Measurements from ENCODE around the gene MFSD11.
A peak's percentile ranks its signal among the peaks of the same experiment; 100 is the strongest.
"Not testable (repeated sequence)": the region's sequence is repeated elsewhere in the genome, so short reads cannot be mapped to it uniquely, and the experiment has no call there.

Gene MFSD11

GRCh38 chr17:76737676-76738467 lies at the start of gene MFSD11:
MFSD11 (plus strand) TSS chr17:76738119; CDS start chr17:76738353, 234 bp downstream.
- peak; percentile 90 for DNase-seq (ENCODE audit: low read depth)

GRCh38 chr17:76688165-76688622 lies 49.7 kb upstream of the MFSD11 start:
- DNase-seq (ENCODE audit: low read depth): no peak

- no peak for DNase-seq (ENCODE audit: low read depth)
Measured at GRCh38 chr17:76689859-76690258, 48.1 kb upstream of the MFSD11 start.

- no peak for DNase-seq (ENCODE audit: low read depth)
Measured at GRCh38 chr17:76690596-76691280, 47.2 kb upstream of the MFSD11 start.

GRCh38 chr17:76691379-76692191 lies 46.3 kb upstream of the MFSD11 start:
- DNase-seq (ENCODE audit: low read depth): no peak

- no peak for DNase-seq (ENCODE audit: low read depth)
Measured at GRCh38 chr17:76695059-76695831, 42.7 kb upstream of the MFSD11 start.

- DNase-seq (ENCODE audit: low read depth): no peak
Measured at GRCh38 chr17:76696763-76697701, 40.9 kb upstream of the MFSD11 start.

GRCh38 chr17:76697702-76698465 lies 40.0 kb upstream of the MFSD11 start:
- DNase-seq (ENCODE audit: low read depth): no peak

- DNase-seq (ENCODE audit: low read depth): not testable (repeated sequence)
Measured at GRCh38 chr17:76698466-76698977, 39.4 kb upstream of the MFSD11 start.

GRCh38 chr17:76700270-76700616 lies 37.7 kb upstream of the MFSD11 start:
- no peak for DNase-seq (ENCODE audit: low read depth)

GRCh38 chr17:76700617-76701470 lies 37.1 kb upstream of the MFSD11 start:
- DNase-seq (ENCODE audit: low read depth): no peak

- DNase-seq (ENCODE audit: low read depth): no peak
Measured at GRCh38 chr17:76701471-76701967, 36.4 kb upstream of the MFSD11 start.

- DNase-seq (ENCODE audit: low read depth): no peak
Measured at GRCh38 chr17:76702076-76702475, 35.8 kb upstream of the MFSD11 start.

- no peak for DNase-seq (ENCODE audit: low read depth)
Measured at GRCh38 chr17:76702941-76703637, 34.8 kb upstream of the MFSD11 start.

GRCh38 chr17:76704805-76705204 lies 33.1 kb upstream of the MFSD11 start:
- no peak for DNase-seq (ENCODE audit: low read depth)

GRCh38 chr17:76706817-76707216 lies 31.1 kb upstream of the MFSD11 start:
- no peak for DNase-seq (ENCODE audit: low read depth)

GRCh38 chr17:76707985-76708807 lies 29.7 kb upstream of the MFSD11 start:
- DNase-seq (ENCODE audit: low read depth): no peak
